ENCODE data around the gene ELAVL1. TPM values are rescaled to one million over a fixed set of nuclear protein-coding genes. Genes with fewer than 3 reads are reported as not detected.
A peak's percentile ranks its signal among the peaks of the same experiment; 100 is the strongest.

ELAVL1 gene
- total and polyA plus RNA-seq, 9 of the 15 experiments (the other 6 are each of a cell fraction or from before 2014, with no cell fraction given) = 4.3 to 172 (median 69.2) TPM

GRCh38 chr19:7919610-7920518 is 85.6 kb downstream of the ELAVL1 start, which contains the start of gene SNAPC2 (continued):
- no peak for TF ChIP-seq ZBTB49 (CRISPR knock-in tag; IDR thresholded peaks at IDR 0.05; ENCODE audit: borderline replicate concordance)
- TF ChIP-seq CAMTA2 (CRISPR knock-in tag; conservative IDR thresholded peaks at IDR 0.05) = no peak
- no peak for TF ChIP-seq TFAM (CRISPR knock-in tag; conservative IDR thresholded peaks at IDR 0.05)
- no peak for TF ChIP-seq THAP7 (CRISPR knock-in tag; IDR thresholded peaks at IDR 0.05)
- TF ChIP-seq ZNF445 (CRISPR knock-in tag; IDR thresholded peaks at IDR 0.05; ENCODE audit: low read depth) = no peak
- TF ChIP-seq USF2 (CRISPR knock-in tag; IDR thresholded peaks at IDR 0.05) = no peak
- TF ChIP-seq ZNF277 (CRISPR knock-in tag; IDR thresholded peaks at IDR 0.05; ENCODE audit: borderline replicate concordance) = no peak
- peak; percentile 14; the same call in 1 of the 2 replicates for TF ChIP-seq BCOR (IDR thresholded peaks at IDR 0.05)
- no peak for TF ChIP-seq ZNF384 (IDR thresholded peaks at IDR 0.05; ENCODE audit: low read depth, low read length)
- no peak for TF ChIP-seq RNF2 (IDR thresholded peaks at IDR 0.05)
- TF ChIP-seq PPARD (CRISPR knock-in tag; IDR thresholded peaks at IDR 0.05) = no peak
- no peak; the same call in 1 of the 2 replicates for TF ChIP-seq THAP12 (CRISPR knock-in tag; IDR thresholded peaks at IDR 0.05)
- TF ChIP-seq HES1 (IDR thresholded peaks at IDR 0.05; ENCODE audit: low read depth) = no peak
- TF ChIP-seq SIRT6 (IDR thresholded peaks at IDR 0.05; ENCODE audit: low read depth, low read length) = no peak
- TF ChIP-seq MAZ (CRISPR knock-in tag; conservative IDR thresholded peaks at IDR 0.05 in 1 of 2, IDR thresholded peaks at IDR 0.05 in 1 of 2) = peak; percentile 65 to 75
- TF ChIP-seq NCOA4 (IDR thresholded peaks at IDR 0.05; ENCODE audit: partially characterized antibody) = no peak
- no peak for TF ChIP-seq FOXJ2 (tag; IDR thresholded peaks at IDR 0.05)
- TF ChIP-seq MCM3 (IDR thresholded peaks at IDR 0.05) = no peak
- no peak for TF ChIP-seq ZNF780A (CRISPR knock-in tag; IDR thresholded peaks at IDR 0.05)
- TF ChIP-seq ZNF239 (CRISPR knock-in tag; IDR thresholded peaks at IDR 0.05) = no peak
